Effector memory CD8-positive, alpha-beta T cell (primary cell): Measurements from ENCODE around the gene PDGFD.

Source experiments
- ATAC-seq: fragments of 150-1000 bp; cut with Tn5 transposase; replicated peaks from 2 replicates; pipeline ENCODE4 v1.10.0; 2021; ENCODE audit warnings: mild to moderate bottlenecking, moderate library complexity
- DNase-seq, 3 experiments: peaks; one replicate each; pipeline ENCODE4 v3.0.0; 2021
- H3K27ac Mint-ChIP-seq, 2 donors: one replicate each; pipeline ENCODE4 v1.8.0; 2022; ENCODE audit warnings: mild to moderate bottlenecking in 2 of 2, mixed read lengths in 2 of 2, moderate library complexity in 2 of 2
- H3K27me3 Mint-ChIP-seq, 2 donors: one replicate each; pipeline ENCODE4 v1.8.0; 2022; ENCODE audit warnings: mixed read lengths in 2 of 2
- H3K36me3 Mint-ChIP-seq: one replicate; pipeline ENCODE4 v1.8.0; 2022; ENCODE audit warnings: mild to moderate bottlenecking, moderate library complexity, mixed read lengths; ENCODE audit not compliant: insufficient read depth
- H3K4me1 Mint-ChIP-seq, 2 donors: one replicate each; pipeline ENCODE4 v1.8.0; 2022; ENCODE audit warnings: low read depth in 2 of 2, mixed read lengths in 2 of 2
- H3K4me3 Mint-ChIP-seq, 2 donors: one replicate each; pipeline ENCODE4 v1.8.0; 2022; ENCODE audit warnings: mild to moderate bottlenecking in 2 of 2, mixed read lengths in 2 of 2, moderate library complexity in 2 of 2
- H3K9me3 Mint-ChIP-seq, 2 donors: one replicate each; pipeline ENCODE4 v1.8.0; 2022; ENCODE audit warnings: mixed read lengths in 2 of 2

PDGFD gene

DNA sequence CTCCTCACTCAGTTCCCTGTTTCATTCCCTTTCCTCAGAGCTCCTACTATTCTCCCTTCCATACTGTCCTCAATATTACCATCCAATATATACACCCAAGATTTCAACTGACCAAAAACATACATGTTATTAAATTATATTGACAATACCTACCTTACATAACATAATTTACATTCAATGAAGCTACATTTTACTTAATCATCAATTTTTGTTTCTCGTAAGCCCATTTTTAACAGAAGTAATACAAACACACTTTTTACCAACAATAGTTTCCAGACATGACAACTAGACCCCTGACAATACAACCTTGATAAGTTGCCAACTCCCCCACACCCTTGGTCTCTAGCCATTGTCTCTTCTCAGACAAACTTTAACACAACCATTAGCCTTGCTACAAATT is 273.3 kb downstream of the PDGFD start:
- ATAC-seq (no peak), DNase-seq (no peak)
- no peaks in the 10 kb centered on the region for H3K36me3 Mint-ChIP-seq
- no peak overlapping the region for H3K27ac Mint-ChIP-seq
- H3K4me1 Mint-ChIP-seq = no peaks in the 10 kb centered on the region
- no peak overlapping the region for H3K4me3 Mint-ChIP-seq
- H3K9me3 Mint-ChIP-seq = peaks cover 11 to 13% of the 10 kb centered on the region in 2 donors
- H3K27me3 Mint-ChIP-seq = no peaks in the 10 kb centered on the region

DNA sequence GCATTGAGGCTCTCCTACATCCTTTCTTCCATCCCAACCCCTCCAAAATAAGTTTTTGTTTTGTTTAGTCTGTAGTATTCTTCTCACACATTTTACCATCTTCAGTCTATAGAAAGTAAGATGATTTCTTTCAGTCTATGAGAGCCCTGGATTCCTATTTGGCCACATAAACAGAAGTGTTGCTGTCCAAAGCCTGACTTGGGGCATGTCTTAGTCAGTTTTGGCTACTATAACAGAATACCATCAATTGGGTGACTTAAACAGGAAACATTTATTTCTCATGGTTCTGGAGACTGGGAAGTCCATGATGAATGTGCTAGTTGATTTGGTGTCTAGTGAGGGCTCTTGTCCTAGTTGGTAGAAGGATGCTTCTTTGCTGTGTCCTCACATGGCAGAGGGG is 274.3 kb downstream of the PDGFD start:
- H3K4me3 Mint-ChIP-seq = no peak overlapping the region
- no peaks in the 10 kb centered on the region for H3K36me3 Mint-ChIP-seq
- DNase-seq (no peak), ATAC-seq (no peak)
- H3K27me3 Mint-ChIP-seq = no peaks in the 10 kb centered on the region
- H3K27ac Mint-ChIP-seq = no peak overlapping the region
- H3K9me3 Mint-ChIP-seq = peaks cover 11 to 12% of the 10 kb centered on the region in 2 donors
- no peaks in the 10 kb centered on the region for H3K4me1 Mint-ChIP-seq

DNA sequence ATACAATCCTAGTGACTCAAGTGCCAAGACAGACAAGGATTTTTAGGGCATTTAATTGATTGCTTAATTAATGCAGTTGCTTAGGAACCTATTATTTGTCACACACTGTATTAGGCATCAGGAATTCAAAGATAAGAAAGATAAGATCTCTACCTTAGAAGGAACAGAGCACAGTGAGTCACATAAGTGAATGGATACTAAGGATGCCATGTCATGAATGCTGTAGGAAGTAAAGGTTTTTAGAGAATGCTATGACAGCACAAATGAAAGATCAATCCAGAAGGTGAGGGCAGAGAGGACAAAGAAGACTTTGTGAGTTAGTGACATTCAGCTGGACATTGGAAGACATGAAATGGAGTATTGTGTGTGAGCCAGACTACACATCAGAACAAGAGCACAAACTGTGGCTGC is 275.4 kb downstream of the PDGFD start:
- no peak overlapping the region for H3K27ac Mint-ChIP-seq
- H3K27me3 Mint-ChIP-seq = no peaks in the 10 kb centered on the region
- ATAC-seq (no peak), DNase-seq (no peak)
- H3K36me3 Mint-ChIP-seq = no peaks in the 10 kb centered on the region
- peaks cover 10 to 11% of the 10 kb centered on the region in 2 donors for H3K9me3 Mint-ChIP-seq
- H3K4me3 Mint-ChIP-seq = no peak overlapping the region
- no peaks in the 10 kb centered on the region for H3K4me1 Mint-ChIP-seq

GRCh38 chr11:103887001-103887658 is 276.8 kb downstream of the PDGFD start:
- no peaks in the 10 kb centered on the region for H3K4me1 Mint-ChIP-seq

GRCh38 chr11:103883856-103884255 is 280.1 kb downstream of the PDGFD start:
- H3K36me3 Mint-ChIP-seq = peaks cover 3% of the 10 kb centered on the region
- no peak overlapping the region for H3K4me3 Mint-ChIP-seq
- H3K4me1 Mint-ChIP-seq = no peaks in the 10 kb centered on the region
- no peak for ATAC-seq
- H3K9me3 Mint-ChIP-seq = no peaks in the 10 kb centered on the region
- no peak overlapping the region for H3K27ac Mint-ChIP-seq
- DNase-seq = no peak
- H3K27me3 Mint-ChIP-seq = no peaks in the 10 kb centered on the region

More at GRCh38 chr11:103887001-103887658, 276.8 kb downstream of the PDGFD start:
- no peak overlapping the region for H3K27ac Mint-ChIP-seq
- H3K4me3 Mint-ChIP-seq = no peak overlapping the region
- peaks cover under 1% of the 10 kb centered on the region for H3K36me3 Mint-ChIP-seq
- H3K27me3 Mint-ChIP-seq = no peaks in the 10 kb centered on the region
- H3K9me3 Mint-ChIP-seq = peaks cover 6 to 11% of the 10 kb centered on the region in 2 donors
- ATAC-seq (no peak), DNase-seq (no peak)

DNA sequence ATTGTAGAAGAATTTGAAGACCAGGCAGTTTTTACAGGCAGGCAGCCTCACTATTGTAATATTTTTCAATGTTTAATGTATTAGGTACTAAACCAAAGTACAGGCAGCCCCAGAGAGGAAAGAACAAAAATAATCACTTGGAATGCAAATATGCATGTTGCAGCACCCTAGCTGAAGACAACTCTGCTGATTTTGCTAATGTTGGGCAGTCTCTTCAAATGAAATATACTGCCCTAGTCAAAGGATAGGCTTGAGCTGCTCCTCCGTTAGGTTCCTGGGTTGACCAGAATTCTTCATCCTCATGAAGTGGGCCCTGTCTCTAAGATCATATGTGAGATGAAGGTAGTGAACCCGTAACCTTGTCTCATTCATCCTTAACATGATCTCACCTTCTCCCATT is 280.7 kb downstream of the PDGFD start:
- no peaks in the 10 kb centered on the region for H3K27me3 Mint-ChIP-seq
- ATAC-seq = no peak
- peaks cover 3% of the 10 kb centered on the region for H3K36me3 Mint-ChIP-seq
- DNase-seq = no peak
- H3K27ac Mint-ChIP-seq = no peak overlapping the region
- H3K4me3 Mint-ChIP-seq = no peak overlapping the region
- H3K4me1 Mint-ChIP-seq = no peaks in the 10 kb centered on the region
- H3K9me3 Mint-ChIP-seq = no peaks in the 10 kb centered on the region

DNA sequence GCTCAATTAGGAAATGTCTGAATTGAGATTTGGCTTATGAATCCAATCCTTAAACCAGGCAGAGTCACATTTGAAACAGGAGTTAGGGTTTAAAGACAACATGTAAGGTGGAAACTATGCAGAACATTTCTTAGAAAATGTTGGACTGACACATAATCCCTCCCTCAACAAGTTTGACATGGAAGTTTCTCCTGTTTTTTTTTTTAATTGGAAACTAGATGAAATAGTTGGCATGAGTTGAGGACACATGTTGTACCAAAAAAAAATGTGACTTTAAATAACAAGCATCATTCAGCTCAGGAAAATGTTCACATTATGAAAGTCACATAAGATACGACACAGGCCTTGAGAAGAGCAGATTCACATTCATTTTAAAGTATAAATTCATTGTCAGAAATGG is 282.4 kb downstream of the PDGFD start:
- peaks cover 3% of the 10 kb centered on the region for H3K36me3 Mint-ChIP-seq
- H3K27me3 Mint-ChIP-seq = no peaks in the 10 kb centered on the region
- H3K4me3 Mint-ChIP-seq = no peak overlapping the region
- DNase-seq (no peak), ATAC-seq (no peak)
- no peaks in the 10 kb centered on the region for H3K4me1 Mint-ChIP-seq
- no peak overlapping the region for H3K27ac Mint-ChIP-seq
- no peaks in the 10 kb centered on the region for H3K9me3 Mint-ChIP-seq

DNA sequence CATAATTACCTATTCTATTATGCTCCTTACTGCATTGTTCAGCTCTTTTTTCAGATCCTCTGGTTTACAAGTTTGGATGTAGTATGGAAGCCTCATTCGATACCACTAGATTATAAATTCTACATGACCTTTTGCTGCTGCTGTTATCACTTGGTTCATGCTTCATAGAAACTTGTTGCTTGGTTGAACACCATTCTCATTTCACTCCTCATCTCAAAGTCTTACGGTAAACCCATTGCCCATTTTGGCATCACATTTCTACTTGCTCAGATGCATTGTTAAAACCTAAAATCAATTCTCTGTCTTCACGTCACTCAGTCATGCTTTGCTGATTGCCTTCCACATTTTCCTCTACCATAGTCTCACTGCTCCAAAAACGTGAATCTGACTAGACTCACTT is 283.0 kb downstream of the PDGFD start:
- Mint-ChIP-seq H3K27ac (no peak overlapping the region), H3K36me3 (peaks cover 3% of the 10 kb centered on the region), H3K9me3 (no peaks in the 10 kb centered on the region), H3K4me1 (no peaks in the 10 kb centered on the region), H3K4me3 (no peak overlapping the region), H3K27me3 (no peaks in the 10 kb centered on the region)
- ATAC-seq = no peak
- DNase-seq = no peak

DNA sequence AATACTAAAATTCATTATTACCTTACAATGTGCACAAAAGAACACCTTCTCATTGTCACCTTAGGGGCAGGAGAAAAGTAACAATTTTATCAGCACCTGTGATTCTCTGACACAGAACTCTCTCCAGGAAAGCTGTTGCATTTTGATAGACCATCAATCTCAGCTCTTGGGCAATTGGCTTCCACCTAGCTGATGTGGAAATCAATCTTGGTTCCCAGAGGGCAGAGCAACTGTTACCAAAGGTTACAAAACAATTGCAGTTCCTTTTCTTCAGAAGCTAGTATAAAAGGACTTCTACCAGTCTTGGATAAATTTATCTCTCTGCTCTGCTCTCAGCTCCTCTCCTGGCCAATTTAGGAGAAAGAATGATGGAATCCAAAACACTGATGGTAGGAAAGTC is 285.3 kb downstream of the PDGFD start:
- no peaks in the 10 kb centered on the region for H3K4me1 Mint-ChIP-seq
- H3K27ac Mint-ChIP-seq = no peak overlapping the region
- no peaks in the 10 kb centered on the region for H3K27me3 Mint-ChIP-seq
- peaks cover 3% of the 10 kb centered on the region for H3K36me3 Mint-ChIP-seq
- ATAC-seq = no peak
- H3K9me3 Mint-ChIP-seq = no peaks in the 10 kb centered on the region
- H3K4me3 Mint-ChIP-seq = no peak overlapping the region
- DNase-seq = no peak

- Mint-ChIP-seq H3K9me3 (no peaks in the 10 kb centered on the region), H3K4me1 (no peaks in the 10 kb centered on the region), H3K4me3 (no peak overlapping the region), H3K27me3 (no peaks in the 10 kb centered on the region), H3K27ac (no peak overlapping the region), H3K36me3 (peaks cover 3% of the 10 kb centered on the region)
- DNase-seq (no peak), ATAC-seq (no peak)
Observed at GRCh38 chr11:103877221-103877620, 286.7 kb downstream of the PDGFD start.

- peaks cover 4% of the 10 kb centered on the region for H3K36me3 Mint-ChIP-seq
- no peak overlapping the region for H3K27ac Mint-ChIP-seq
- no peak for ATAC-seq
- H3K9me3 Mint-ChIP-seq = no peaks in the 10 kb centered on the region
- H3K4me3 Mint-ChIP-seq = no peak overlapping the region
- H3K4me1 Mint-ChIP-seq = peaks cover 0 to 4% of the 10 kb centered on the region in 2 donors
- no peak for DNase-seq
- H3K27me3 Mint-ChIP-seq = no peaks in the 10 kb centered on the region
Observed at GRCh38 chr11:103875855-103876510, 288.0 kb downstream of the PDGFD start.

GRCh38 chr11:103872748-103873147 is 291.2 kb downstream of the PDGFD start:
- Mint-ChIP-seq H3K36me3 (peaks cover 4% of the 10 kb centered on the region), H3K27me3 (no peaks in the 10 kb centered on the region), H3K9me3 (peaks cover 0 to 2% of the 10 kb centered on the region in 2 donors), H3K4me3 (no peak overlapping the region), H3K4me1 (peaks cover 4 to 9% of the 10 kb centered on the region in 2 donors), H3K27ac (no peak overlapping the region)
- DNase-seq (no peak), ATAC-seq (peak; percentile 53)

GRCh38 chr11:103871923-103872551 is 291.9 kb downstream of the PDGFD start:
- peaks cover 0 to 2% of the 10 kb centered on the region in 2 donors for H3K9me3 Mint-ChIP-seq
- peaks cover 4% of the 10 kb centered on the region for H3K36me3 Mint-ChIP-seq
- no peak overlapping the region for H3K4me3 Mint-ChIP-seq
- DNase-seq = no peak
- H3K27ac Mint-ChIP-seq = peak overlapping the region in 1 of 2 donors; percentile 44
- H3K27me3 Mint-ChIP-seq = no peaks in the 10 kb centered on the region
- ATAC-seq = peak; percentile 62
- peaks cover 4 to 9% of the 10 kb centered on the region in 2 donors for H3K4me1 Mint-ChIP-seq

DNA sequence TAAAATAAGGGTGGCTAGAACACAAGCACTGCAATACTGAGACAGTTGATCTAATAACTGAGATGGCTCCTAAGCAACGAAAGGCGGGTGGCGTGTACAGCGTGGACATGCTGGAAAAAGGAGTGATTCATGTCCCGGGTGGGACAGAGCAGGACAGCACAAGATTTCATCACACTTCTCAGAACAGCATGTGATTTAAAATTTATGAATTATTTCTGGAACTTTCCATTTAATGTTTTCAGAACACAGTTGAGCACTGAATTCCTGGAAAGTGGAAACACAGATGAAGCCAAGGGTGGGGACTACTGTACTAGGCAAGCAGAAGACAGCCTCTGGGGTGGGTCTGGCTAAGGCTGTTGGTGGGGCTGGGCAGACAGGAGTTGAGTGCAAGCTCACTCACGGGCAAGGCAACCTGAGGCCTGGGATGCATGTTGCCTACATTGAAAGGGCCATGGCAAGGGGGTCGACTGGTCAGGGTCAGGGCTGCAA is 293.1 kb downstream of the PDGFD start:
- H3K4me3 Mint-ChIP-seq = no peak overlapping the region
- H3K27me3 Mint-ChIP-seq = no peaks in the 10 kb centered on the region
- peaks cover 0 to 2% of the 10 kb centered on the region in 2 donors for H3K9me3 Mint-ChIP-seq
- no peak for DNase-seq
- H3K27ac Mint-ChIP-seq = peak overlapping the region in 1 of 2 donors; percentile 19
- H3K4me1 Mint-ChIP-seq = peaks cover 4 to 9% of the 10 kb centered on the region in 2 donors
- H3K36me3 Mint-ChIP-seq = peaks cover 4% of the 10 kb centered on the region
- ATAC-seq = no peak
